RPMI8226 (cell line): ENCODE results near the gene BHMT.

Source experiments
- DNase-seq: peaks from one replicate; pipeline ENCODE4 v3.0.0-alpha.2; 2015

Gene BHMT

DNA sequence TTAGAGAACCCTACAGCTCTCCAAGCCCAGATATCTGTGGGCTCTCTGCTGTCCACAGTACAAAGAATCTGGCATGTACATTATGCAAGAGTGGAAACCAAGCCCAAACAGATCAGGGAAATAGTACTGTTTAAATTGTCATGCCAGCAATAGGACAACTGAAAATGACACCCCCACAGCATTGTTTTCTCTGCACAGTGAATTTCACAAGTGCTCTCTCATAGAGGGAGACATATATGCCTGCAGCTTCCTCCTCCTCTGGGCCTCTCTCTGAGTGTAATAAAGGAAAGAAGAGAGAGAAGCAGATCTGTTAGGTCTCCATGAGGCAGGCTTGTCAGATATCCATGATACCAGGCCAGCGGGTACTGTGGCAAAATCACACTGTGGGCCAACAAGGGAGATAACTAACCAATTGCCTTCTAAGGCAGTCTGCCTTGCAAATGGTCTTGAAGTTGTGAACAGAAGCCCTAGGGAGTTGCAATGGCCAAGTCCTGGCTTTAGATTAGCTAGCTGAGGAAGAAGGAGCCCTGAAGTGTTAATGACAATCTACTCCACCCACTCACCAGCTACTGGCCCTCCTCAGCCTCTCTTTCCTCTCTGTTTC is 69.9 kb downstream of the BHMT start:
- DNase-seq, result no peak
